Mesendoderm (in vitro differentiated cells): ENCODE data around the gene CNGB1.

ENCODE experiments used
- DNase-seq: peaks from one replicate; pipeline ENCODE4 v3.0.0; 2013
- H2AK5ac ChIP-seq: 2 replicates; pipeline ENCODE4 v1.6.1; 2013; ENCODE audit warnings: low read length, inconsistent platforms
- H2BK120ac ChIP-seq: 2 replicates; pipeline ENCODE4 v1.6.1; 2013; ENCODE audit warnings: low read depth, mild to moderate bottlenecking, low read length, moderate library complexity, mixed read lengths
- H2BK15ac ChIP-seq: replicated peaks from 2 replicates; pipeline ENCODE4 v1.6.1; 2013; ENCODE audit warnings: low read depth, mild to moderate bottlenecking, moderate library complexity
- H2BK5ac ChIP-seq: 2 replicates; pipeline ENCODE4 v1.6.1; 2013; ENCODE audit warnings: low read length, inconsistent platforms
- H3K18ac ChIP-seq: 2 replicates; pipeline ENCODE4 v1.6.1; 2013; ENCODE audit warnings: mild to moderate bottlenecking, low read length, mixed read lengths
- H3K23ac ChIP-seq: one replicate; pipeline ENCODE4 v1.6.1; 2013; ENCODE audit warnings: low read length
- H3K27ac ChIP-seq: 2 replicates; pipeline ENCODE4 v1.5.1; 2013; ENCODE audit warnings: low read depth, mild to moderate bottlenecking, inconsistent platforms, low read length, moderate library complexity
- H3K27me3 ChIP-seq: 2 replicates; pipeline ENCODE4 v1.6.1; 2013; ENCODE audit warnings: low read length, control low read depth, mild to moderate bottlenecking, inconsistent platforms; ENCODE audit not compliant: insufficient read depth, poor library complexity
- H3K36me3 ChIP-seq: 2 replicates; pipeline ENCODE4 v1.6.1; 2013; ENCODE audit warnings: low read length, inconsistent platforms; ENCODE audit not compliant: control insufficient read depth, insufficient read depth
- H3K4ac ChIP-seq: one replicate; pipeline ENCODE4 v1.6.1; 2013; ENCODE audit warnings: low read depth, mild to moderate bottlenecking, low read length, moderate library complexity
- H3K4me1 ChIP-seq: 2 replicates; pipeline ENCODE4 v1.6.1; 2013; ENCODE audit warnings: low read depth, low read length, inconsistent platforms; ENCODE audit not compliant: control insufficient read depth
- H3K4me2 ChIP-seq: 2 replicates; pipeline ENCODE4 v1.6.1; 2013; ENCODE audit warnings: low read length
- H3K4me3 ChIP-seq: 2 replicates; pipeline ENCODE4 v1.5.1; 2013; ENCODE audit warnings: mild to moderate bottlenecking, low read length
- H3K56ac ChIP-seq: one replicate; pipeline ENCODE4 v1.6.1; 2013; ENCODE audit warnings: low read length
- H3K79me1 ChIP-seq: 2 replicates; pipeline ENCODE4 v1.6.1; 2013; ENCODE audit warnings: low read length, inconsistent platforms
- H3K79me2 ChIP-seq: 2 replicates; pipeline ENCODE4 v1.6.1; 2013; ENCODE audit warnings: mild to moderate bottlenecking, low read length; ENCODE audit not compliant: control insufficient read depth, insufficient read depth
- H3K9ac ChIP-seq: 2 replicates; pipeline ENCODE4 v1.6.1; 2013; ENCODE audit warnings: low read length, inconsistent platforms
- H4K5ac ChIP-seq: one replicate; pipeline ENCODE4 v1.6.1; 2013; ENCODE audit warnings: low read length
- H4K8ac ChIP-seq: one replicate; pipeline ENCODE4 v1.6.1; 2013; ENCODE audit warnings: low read depth, mild to moderate bottlenecking, control low read depth, low read length, moderate library complexity
- WGBS: extraction: QIAGEN DNeasy Blood & Tissue Kit; methylation state at CpG from one replicate; pipeline ENCODE4 v1.1.7; 2013; ENCODE audit warnings: low lambda C conversion rate, missing lambda C conversion rate; ENCODE audit not compliant: insufficient coverage; ENCODE audit errors: extremely low coverage; 5-methylcytosine and 5-hydroxymethylcytosine counted together

CNGB1 gene

DNA sequence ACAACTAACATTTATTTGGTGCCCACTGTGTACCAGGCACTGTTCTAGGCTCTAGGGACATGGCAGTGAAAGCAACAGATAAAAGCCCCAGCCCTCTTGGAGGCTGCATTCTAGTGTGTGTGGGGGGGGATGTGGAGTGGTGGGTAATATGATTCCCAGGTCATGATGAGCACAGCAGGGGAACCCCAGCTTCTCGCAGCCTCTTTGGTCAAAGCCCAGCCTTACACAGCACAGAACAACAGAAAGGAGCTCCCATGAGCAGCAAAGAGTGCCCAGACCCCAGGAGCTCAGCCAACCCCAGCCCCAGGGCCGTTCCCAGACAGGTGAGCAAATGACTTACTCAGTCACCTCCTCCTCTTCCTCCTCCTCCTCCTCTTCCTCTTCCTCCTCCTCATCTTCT is 21.9 kb downstream of the CNGB1 start:
- no peaks in the 10 kb centered on the region for H3K79me1 ChIP-seq

DNA sequence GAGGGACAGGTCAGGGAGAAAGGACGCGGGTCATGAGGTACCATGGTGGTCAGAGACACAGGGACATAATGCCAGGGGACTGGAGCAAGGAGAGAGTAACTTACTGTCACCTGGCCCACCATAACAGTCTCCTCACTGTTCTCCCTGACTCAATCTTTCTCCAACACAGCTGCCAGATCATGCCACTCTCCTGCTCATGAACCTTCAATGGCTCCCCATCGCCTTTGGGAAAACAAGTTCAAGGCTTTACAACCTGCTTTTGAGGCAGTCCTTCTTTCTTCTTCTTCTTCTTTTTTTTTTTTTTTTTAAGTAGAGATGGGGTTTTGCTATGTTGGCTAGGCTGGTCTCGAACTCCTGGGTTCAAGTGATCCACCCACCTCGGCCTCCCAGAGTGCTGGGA is 22.9 kb downstream of the CNGB1 start:
- Histone ChIP-seq H3K4me1 (no peaks in the 10 kb centered on the region), H2BK120ac (no peak overlapping the region), H3K4me3 (no peak overlapping the region), H4K5ac (no peak overlapping the region), H3K9ac (no peak overlapping the region), H4K8ac (no peak overlapping the region), H2BK5ac (no peak overlapping the region), H3K56ac (no peak overlapping the region), H2AK5ac (no peak overlapping the region), H3K27ac (no peak overlapping the region), H3K23ac (no peak overlapping the region), H3K36me3 (no peaks in the 10 kb centered on the region), H3K18ac (no peak overlapping the region), H3K79me2 (no peaks in the 10 kb centered on the region), H3K4ac (no peak overlapping the region), H2BK15ac (no peak overlapping the region), H3K79me1 (no peaks in the 10 kb centered on the region), H3K27me3 (no peaks in the 10 kb centered on the region), H3K4me2 (no peak overlapping the region)
- WGBS, result no CpG with 5 or more reads among the region's 5 CpGs
- DNase-seq, result no peak

More for the DNA sequence above, 21.9 kb downstream of the CNGB1 start:
- no peak overlapping the region for H3K4me3 ChIP-seq
- H3K18ac ChIP-seq, result no peak overlapping the region
- H3K36me3 ChIP-seq, result no peaks in the 10 kb centered on the region
- no peak overlapping the region for H2BK120ac ChIP-seq
- no peak overlapping the region for H2BK15ac ChIP-seq
- H3K79me2 ChIP-seq, result no peaks in the 10 kb centered on the region
- H2AK5ac ChIP-seq, result no peak overlapping the region
- H3K23ac ChIP-seq, result no peak overlapping the region
- H3K27ac ChIP-seq, result no peak overlapping the region
- H2BK5ac ChIP-seq, result no peak overlapping the region
- no peak overlapping the region for H4K5ac ChIP-seq
- no peak overlapping the region for H3K4me2 ChIP-seq
- H3K9ac ChIP-seq, result no peak overlapping the region
- H3K27me3 ChIP-seq, result no peaks in the 10 kb centered on the region
- no peak overlapping the region for H4K8ac ChIP-seq
- H3K56ac ChIP-seq, result no peak overlapping the region
- no peak overlapping the region for H3K4ac ChIP-seq
- H3K4me1 ChIP-seq, result no peaks in the 10 kb centered on the region
- peak; percentile 48 for DNase-seq
- no CpG with 5 or more reads among the region's 2 CpGs for WGBS

DNA sequence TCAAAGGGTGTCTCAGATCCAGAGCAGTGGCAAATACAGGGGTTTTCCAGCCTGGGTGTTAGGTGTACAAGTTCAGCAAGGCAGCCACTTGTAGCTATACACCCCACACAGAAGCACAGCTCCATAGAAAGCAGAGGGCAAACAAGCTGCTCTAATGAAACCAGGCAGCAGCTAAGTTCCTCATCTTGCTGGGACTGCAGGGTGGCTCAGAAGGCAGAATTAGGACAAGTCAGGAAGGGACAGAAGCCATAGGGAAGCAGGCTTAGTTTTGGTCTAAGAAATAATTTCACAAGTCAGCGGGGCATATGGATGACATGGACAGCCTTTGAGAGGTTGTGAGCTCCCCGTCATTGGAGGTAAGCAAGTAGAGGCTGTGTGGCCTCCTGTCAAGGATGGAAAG is 23.7 kb downstream of the CNGB1 start:
- Histone ChIP-seq H3K79me1 (no peaks in the 10 kb centered on the region), H4K5ac (no peak overlapping the region), H3K23ac (no peak overlapping the region), H2AK5ac (no peak overlapping the region), H3K18ac (no peak overlapping the region), H3K4me2 (no peak overlapping the region), H3K4me1 (no peaks in the 10 kb centered on the region), H3K4me3 (no peak overlapping the region), H3K56ac (no peak overlapping the region), H3K79me2 (no peaks in the 10 kb centered on the region), H3K4ac (no peak overlapping the region), H4K8ac (no peak overlapping the region), H2BK120ac (no peak overlapping the region), H2BK15ac (no peak overlapping the region), H3K36me3 (no peaks in the 10 kb centered on the region), H3K27me3 (no peaks in the 10 kb centered on the region), H3K9ac (no peak overlapping the region), H2BK5ac (no peak overlapping the region), H3K27ac (no peak overlapping the region)
- WGBS, result no CpG with 5 or more reads among the region's 2 CpGs
- DNase-seq, result no peak

DNA sequence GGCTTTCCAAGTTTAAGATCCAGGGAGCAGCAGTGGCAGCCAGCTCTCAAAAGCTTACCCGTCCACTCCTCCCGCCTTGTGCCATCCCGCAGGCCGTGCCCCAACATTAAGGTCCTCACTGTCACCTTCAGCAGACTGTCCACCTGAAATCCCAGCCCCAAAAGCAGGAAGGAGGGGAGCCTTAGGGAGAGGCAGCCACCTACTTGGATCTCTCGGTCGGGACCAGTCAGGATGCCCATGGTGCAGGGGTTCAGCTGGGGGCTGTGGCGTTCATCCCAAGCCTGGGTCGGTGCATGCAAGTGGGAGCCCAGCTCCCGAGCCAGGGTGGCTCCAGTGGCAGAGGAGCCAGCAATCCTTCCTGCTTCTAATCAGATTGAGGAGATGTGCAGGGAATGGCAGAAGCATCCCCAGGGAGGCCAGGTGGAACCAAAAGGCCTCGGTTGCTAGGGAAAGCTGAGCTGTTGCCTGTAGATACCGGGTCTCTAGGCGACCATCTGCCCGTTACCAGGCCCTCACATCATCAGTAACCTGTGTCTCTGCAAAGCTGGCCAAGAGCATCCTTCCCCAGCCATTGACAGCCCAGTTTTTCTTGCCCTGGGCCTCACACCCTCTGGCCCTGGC is 24.6 kb downstream of the CNGB1 start:
- Histone ChIP-seq H3K18ac (no peak overlapping the region), H2BK5ac (no peak overlapping the region), H3K4me2 (no peak overlapping the region), H3K4me1 (no peaks in the 10 kb centered on the region), H2AK5ac (no peak overlapping the region), H3K56ac (no peak overlapping the region), H2BK120ac (no peak overlapping the region), H3K4ac (no peak overlapping the region), H4K8ac (no peak overlapping the region), H3K27me3 (no peaks in the 10 kb centered on the region), H2BK15ac (no peak overlapping the region), H3K23ac (no peak overlapping the region), H3K9ac (no peak overlapping the region), H3K4me3 (no peak overlapping the region), H3K36me3 (no peaks in the 10 kb centered on the region), H3K79me1 (no peaks in the 10 kb centered on the region), H3K27ac (no peak overlapping the region), H4K5ac (no peak overlapping the region), H3K79me2 (no peaks in the 10 kb centered on the region)
- DNase-seq, result peak; percentile 51
- WGBS, result no CpG with 5 or more reads among the region's 13 CpGs

DNA sequence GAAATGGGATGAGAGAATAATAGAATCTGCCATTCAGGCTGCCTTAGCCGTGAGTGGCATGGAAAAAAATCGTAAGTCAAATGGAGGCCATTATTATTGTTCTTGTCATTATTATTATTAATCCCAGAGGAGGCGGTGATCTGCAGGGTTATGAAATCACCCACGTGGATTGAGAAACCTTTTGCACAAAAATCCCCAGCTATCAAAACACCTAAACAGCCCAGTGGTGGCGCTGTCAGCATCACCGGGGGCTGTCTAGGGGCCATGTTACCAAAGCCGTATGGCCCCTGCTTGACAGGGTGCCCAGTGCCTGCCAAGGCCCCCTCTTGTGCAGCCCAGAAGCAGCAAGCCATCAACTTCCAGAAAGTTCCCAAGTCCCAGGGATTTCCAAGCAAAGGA is 25.2 kb downstream of the CNGB1 start:
- Histone ChIP-seq H4K8ac (no peak overlapping the region), H3K27ac (no peak overlapping the region), H2BK120ac (no peak overlapping the region), H3K36me3 (no peaks in the 10 kb centered on the region), H2BK5ac (no peak overlapping the region), H3K18ac (no peak overlapping the region), H3K79me2 (no peaks in the 10 kb centered on the region), H2BK15ac (no peak overlapping the region), H3K56ac (no peak overlapping the region), H3K4ac (no peak overlapping the region), H3K4me2 (no peak overlapping the region), H3K23ac (no peak overlapping the region), H3K27me3 (no peaks in the 10 kb centered on the region), H3K4me1 (no peaks in the 10 kb centered on the region), H4K5ac (no peak overlapping the region), H3K9ac (no peak overlapping the region), H3K79me1 (no peaks in the 10 kb centered on the region), H3K4me3 (no peak overlapping the region), H2AK5ac (no peak overlapping the region)
- no peak for DNase-seq
- no CpG with 5 or more reads among the region's 7 CpGs for WGBS
